Cardiac muscle cell (in vitro differentiated cells and primary cell): ENCODE measurements around the gene HOXD8. TPM values are rescaled to one million over a fixed set of nuclear protein-coding genes. Genes with fewer than 3 reads are reported as not detected.

Source experiments
- DNase-seq, 2 donors: peaks; one replicate each; pipeline versions ENCODE4 v3.0.0 to v3.0.0-alpha.2; 2010 to 2017; ENCODE audit warnings: low read depth in 1 of 2, low spot score in 1 of 2
- H3K27ac ChIP-seq: fragments of 200-600 bp; sonication (generic); 2 replicates; pipeline ENCODE4 v1.5.1; 2016
- H3K27me3 ChIP-seq: fragments of 200-600 bp; sonication (generic); 2 replicates; pipeline ENCODE4 v1.6.0; 2016; ENCODE audit warnings: control low read depth
- H3K36me3 ChIP-seq: fragments of 200-600 bp; sonication (generic); 2 replicates; pipeline ENCODE4 v1.5.1; 2016; ENCODE audit warnings: control low read depth
- H3K4me1 ChIP-seq: fragments of 200-600 bp; sonication (generic); 2 replicates; pipeline ENCODE4 v1.8.1; 2017; ENCODE audit warnings: low read depth, mild to moderate bottlenecking, mixed run types
- H3K4me3 ChIP-seq: fragments of 200-600 bp; sonication (generic); 2 replicates; pipeline ENCODE4 v1.5.1; 2016; ENCODE audit warnings: mild to moderate bottlenecking
- H3K9me3 ChIP-seq: fragments of 200-600 bp; sonication (generic); 2 replicates; pipeline ENCODE4 v1.5.1; 2017; ENCODE audit warnings: low read depth, mild to moderate bottlenecking, control low read depth
- polyA plus RNA-seq: library from polyadenylated mRNA; unstranded; fragments of >200 nt; fragmentation: Nextera tagmentation; extraction: Ambion mirVana; gene quantifications from 2 replicates; pipeline ENCODE4 v1.2.1, GENCODE V29; 2016
- total RNA-seq: library from RNA; depleted of rRNA; stranded (reverse); fragments of >200 nt; gene quantifications from 2 replicates; pipeline ENCODE4 v1.2.3, GENCODE V29; 2016
- TF ChIP-seq, protein P1 (sequence below): IDR thresholded peaks from 2 replicates; pipeline ENCODE4 v1.5.1; 2012; ENCODE audit warnings: low read depth, mild to moderate bottlenecking, low read length

Gene HOXD8
- total and polyA plus RNA-seq, 2 experiments from 2014 or later, result not detected

DNA sequence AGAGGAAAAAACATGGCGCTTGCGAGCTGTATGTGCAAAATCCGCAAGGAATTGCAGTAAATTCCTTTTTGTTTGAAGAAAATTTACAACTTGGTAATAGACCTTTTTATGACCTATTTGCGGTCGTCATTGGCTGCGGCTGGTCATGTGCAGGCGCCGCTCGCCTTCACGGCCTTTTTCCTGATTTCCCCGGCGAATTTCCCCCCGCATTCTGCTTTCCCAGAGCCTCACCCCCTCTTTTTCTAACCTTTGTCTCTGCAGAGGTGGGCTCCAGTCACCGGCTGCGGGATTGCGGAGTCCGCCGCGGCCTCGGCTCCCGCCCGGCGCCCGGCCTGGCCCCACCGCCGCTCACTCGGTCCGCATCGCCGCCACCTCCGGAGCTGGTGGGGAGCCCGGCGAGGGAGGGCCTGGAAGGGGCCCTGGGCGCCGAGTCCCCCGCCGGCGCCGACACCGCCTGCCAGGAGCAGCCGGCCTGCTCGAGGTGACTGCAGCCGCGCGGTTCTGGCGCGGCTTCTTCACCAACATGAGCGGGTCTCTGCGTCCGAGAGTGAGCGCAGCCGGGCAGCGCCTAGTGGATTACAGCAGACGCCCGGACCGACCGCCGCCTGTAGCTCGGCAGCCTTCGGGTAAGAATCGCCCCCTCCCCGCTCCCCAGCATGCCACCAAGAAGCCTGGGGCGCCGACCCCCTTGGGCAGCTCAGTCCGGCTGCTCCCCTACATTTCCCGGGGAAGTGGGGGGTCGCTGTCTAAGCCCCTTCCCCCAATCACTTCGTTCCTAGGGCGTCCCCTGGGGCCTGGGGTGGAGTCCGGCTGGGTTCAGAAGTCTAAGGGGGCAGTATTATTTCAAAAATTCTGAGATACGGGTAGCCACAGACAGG lies 7.1 kb downstream of the HOXD8 start:
- no peaks in the 10 kb centered on the region for H3K4me1 ChIP-seq
- peaks cover 100% of the 10 kb centered on the region for H3K27me3 ChIP-seq
- H3K4me3 ChIP-seq, result peak overlapping the region; percentile 27
- no peak overlapping the region for H3K27ac ChIP-seq
- peak; percentile 25 to 59 for DNase-seq
- H3K9me3 ChIP-seq, result no peaks in the 10 kb centered on the region
- no peaks in the 10 kb centered on the region for H3K36me3 ChIP-seq
- TF ChIP-seq, protein P1, sequence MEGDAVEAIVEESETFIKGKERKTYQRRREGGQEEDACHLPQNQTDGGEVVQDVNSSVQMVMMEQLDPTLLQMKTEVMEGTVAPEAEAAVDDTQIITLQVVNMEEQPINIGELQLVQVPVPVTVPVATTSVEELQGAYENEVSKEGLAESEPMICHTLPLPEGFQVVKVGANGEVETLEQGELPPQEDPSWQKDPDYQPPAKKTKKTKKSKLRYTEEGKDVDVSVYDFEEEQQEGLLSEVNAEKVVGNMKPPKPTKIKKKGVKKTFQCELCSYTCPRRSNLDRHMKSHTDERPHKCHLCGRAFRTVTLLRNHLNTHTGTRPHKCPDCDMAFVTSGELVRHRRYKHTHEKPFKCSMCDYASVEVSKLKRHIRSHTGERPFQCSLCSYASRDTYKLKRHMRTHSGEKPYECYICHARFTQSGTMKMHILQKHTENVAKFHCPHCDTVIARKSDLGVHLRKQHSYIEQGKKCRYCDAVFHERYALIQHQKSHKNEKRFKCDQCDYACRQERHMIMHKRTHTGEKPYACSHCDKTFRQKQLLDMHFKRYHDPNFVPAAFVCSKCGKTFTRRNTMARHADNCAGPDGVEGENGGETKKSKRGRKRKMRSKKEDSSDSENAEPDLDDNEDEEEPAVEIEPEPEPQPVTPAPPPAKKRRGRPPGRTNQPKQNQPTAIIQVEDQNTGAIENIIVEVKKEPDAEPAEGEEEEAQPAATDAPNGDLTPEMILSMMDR, result no peak

DNA sequence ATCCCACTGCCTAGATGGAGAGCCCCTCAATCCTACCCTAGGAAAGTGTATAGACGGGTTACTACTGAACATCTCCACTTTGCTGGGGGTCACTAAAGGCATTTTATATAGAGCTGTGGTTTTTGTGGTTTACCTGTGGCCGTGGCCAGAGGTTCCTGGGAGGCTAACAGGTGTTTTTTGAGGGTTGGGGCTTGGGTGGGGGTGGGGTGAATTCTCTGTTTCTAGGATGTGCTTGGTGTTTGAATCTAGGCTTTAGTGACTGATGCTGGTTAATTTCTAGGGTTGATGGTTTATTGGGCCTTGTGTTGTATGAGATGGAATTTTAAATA lies 7.7 kb downstream of the HOXD8 start:
- H3K27ac ChIP-seq, result no peak overlapping the region
- peak overlapping the region; percentile 27 for H3K4me3 ChIP-seq

DNA sequence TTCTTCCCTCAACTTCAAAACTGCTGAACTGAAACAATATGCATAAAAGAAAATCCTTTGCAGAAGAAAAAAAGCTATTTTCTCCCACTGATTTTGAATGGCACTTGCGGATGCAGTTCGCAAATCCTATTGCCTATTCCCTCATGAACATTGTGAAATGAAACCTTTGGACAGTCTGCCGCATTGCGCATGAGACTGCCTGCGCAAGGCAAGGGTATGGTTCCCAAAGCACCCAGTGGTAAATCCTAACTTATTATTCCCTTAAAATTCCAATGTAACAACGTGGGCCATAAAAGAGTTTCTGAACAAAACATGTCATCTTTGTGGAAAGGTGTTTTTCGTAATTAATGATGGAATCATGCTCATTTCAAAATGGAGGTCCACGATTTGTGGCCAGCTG lies 8.4 kb downstream of the HOXD8 start:
- Histone ChIP-seq H3K9me3 (no peaks in the 10 kb centered on the region), H3K27ac (no peak overlapping the region), H3K27me3 (peaks cover 100% of the 10 kb centered on the region), H3K4me3 (no peak overlapping the region), H3K4me1 (no peaks in the 10 kb centered on the region), H3K36me3 (no peaks in the 10 kb centered on the region)
- TF ChIP-seq, protein P1, result no peak
- no peak for DNase-seq

More for the DNA sequence above, 7.7 kb downstream of the HOXD8 start:
- TF ChIP-seq, protein P1, result no peak
- DNase-seq, result no peak
- Histone ChIP-seq H3K9me3 (no peaks in the 10 kb centered on the region), H3K27me3 (peaks cover 100% of the 10 kb centered on the region), H3K36me3 (no peaks in the 10 kb centered on the region), H3K4me1 (no peaks in the 10 kb centered on the region)

DNA sequence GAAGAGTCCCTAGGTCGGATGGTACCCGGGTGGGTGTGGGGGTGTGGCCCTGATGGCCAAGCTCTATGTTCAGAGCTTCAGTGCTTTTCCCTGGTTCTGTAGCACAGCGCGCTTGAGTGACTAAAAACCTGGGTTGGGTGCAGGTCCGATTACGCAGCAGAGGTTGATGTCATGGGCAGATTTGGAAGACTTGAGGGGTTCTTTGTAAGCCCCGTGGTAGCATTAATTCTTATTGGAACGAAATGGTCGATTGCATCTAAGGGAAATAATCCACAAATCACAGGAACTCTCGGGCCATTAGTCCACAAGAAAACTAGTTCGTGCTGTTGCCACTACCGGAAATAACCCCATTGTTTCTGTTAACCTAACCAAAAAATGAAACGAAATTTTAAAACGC lies 9.0 kb downstream of the HOXD8 start:
- TF ChIP-seq, protein P1, result no peak
- Histone ChIP-seq H3K27ac (no peak overlapping the region), H3K4me1 (no peaks in the 10 kb centered on the region), H3K9me3 (no peaks in the 10 kb centered on the region), H3K27me3 (peaks cover 100% of the 10 kb centered on the region), H3K36me3 (no peaks in the 10 kb centered on the region), H3K4me3 (no peak overlapping the region)
- no peak for DNase-seq

DNA sequence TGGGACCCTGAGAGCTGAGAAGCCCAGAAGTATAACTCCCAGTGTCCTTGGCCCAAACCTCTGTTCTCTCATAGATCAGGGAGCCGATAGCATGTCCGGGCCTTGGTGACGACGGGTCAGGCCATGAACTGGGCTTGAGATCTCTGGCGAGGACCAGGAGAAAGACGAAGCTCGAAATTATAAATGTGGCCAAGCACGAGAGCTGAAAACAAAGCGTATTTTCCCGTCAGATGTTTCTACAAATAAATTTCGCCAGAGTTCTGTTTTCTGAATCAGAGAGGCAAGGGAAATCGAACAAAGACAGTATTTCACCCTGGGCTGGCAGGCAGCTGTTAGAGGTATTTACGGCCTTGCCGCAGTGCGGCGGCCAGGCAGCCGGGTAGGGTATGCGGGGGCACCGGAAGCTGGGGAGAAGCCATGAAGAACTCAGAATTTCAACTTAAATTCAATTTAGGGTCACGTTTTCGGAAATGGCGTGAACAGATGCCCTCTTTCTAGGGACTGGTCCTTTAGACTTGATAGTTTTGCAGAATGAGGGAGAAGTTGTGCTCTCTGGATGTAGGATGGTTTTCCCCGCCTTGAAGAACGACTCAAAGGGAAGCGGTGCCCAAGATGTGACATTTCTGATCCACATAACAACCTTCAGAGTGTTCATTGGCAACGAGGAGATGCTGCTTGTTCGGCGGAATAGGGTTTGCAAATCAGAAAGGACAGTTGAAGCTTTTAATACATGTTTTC lies 9.6 kb downstream of the HOXD8 start:
- Histone ChIP-seq H3K4me1 (no peaks in the 10 kb centered on the region), H3K4me3 (no peak overlapping the region), H3K27me3 (peaks cover 100% of the 10 kb centered on the region), H3K27ac (no peak overlapping the region), H3K36me3 (no peaks in the 10 kb centered on the region), H3K9me3 (no peaks in the 10 kb centered on the region)
- TF ChIP-seq, protein P1, result no peak
- DNase-seq, result no peak
